SK-N-SH (cell line): Measurements from ENCODE around the gene PIAS4.
A peak's percentile ranks its signal among the peaks of the same experiment; 100 is the strongest.

Experiments
- EP300 ChIP-seq, 2 experiments: IDR thresholded peaks; 2 replicates each; pipeline versions ENCODE4 v1.4.0 to v1.6.1; 2012; ENCODE audit warnings: borderline replicate concordance in 1 of 2, low read depth in 1 of 2, low read length in 1 of 2
- EZH2phosphoT487 ChIP-seq: fragments of 200-600 bp; sonication (generic); IDR thresholded peaks from 2 replicates; pipeline ENCODE4 v1.6.1; 2017; ENCODE audit warnings: low read depth, mixed run types, mild to moderate bottlenecking, antibody characterized with exemption, moderate library complexity, borderline replicate concordance
- FOXM1 ChIP-seq: IDR thresholded peaks from 2 replicates; pipeline ENCODE4 v1.4.0; 2012; ENCODE audit warnings: low read depth, mild to moderate bottlenecking
- GABPA ChIP-seq: IDR thresholded peaks from 2 replicates; pipeline ENCODE4 v1.4.0; 2012; ENCODE audit warnings: low read depth, mild to moderate bottlenecking
- JUND ChIP-seq: IDR thresholded peaks from 2 replicates; pipeline ENCODE4 v1.4.0; 2012
- MXI1 ChIP-seq: IDR thresholded peaks from 2 replicates; pipeline ENCODE4 v1.6.1; 2012; ENCODE audit warnings: mild to moderate bottlenecking, low read depth, low read length, improper control_type of control experiment
- NRF1 ChIP-seq: IDR thresholded peaks from 2 replicates; pipeline ENCODE4 v1.6.1; 2012; ENCODE audit warnings: low read depth, mild to moderate bottlenecking, low read length
- POLR2AphosphoS5 ChIP-seq: IDR thresholded peaks from 2 replicates; pipeline ENCODE4 v1.6.1; 2012; ENCODE audit warnings: low read depth, low read length
- RAD21 ChIP-seq: IDR thresholded peaks from 2 replicates; pipeline ENCODE4 v1.6.1; 2012; ENCODE audit warnings: mild to moderate bottlenecking, low read length
- SIN3A ChIP-seq: IDR thresholded peaks from 2 replicates; pipeline ENCODE4 v1.6.1; 2012; ENCODE audit warnings: low read depth, mild to moderate bottlenecking, low read length, moderate library complexity, borderline replicate concordance
- TF ChIP-seq, protein P1 (sequence below): IDR thresholded peaks from 2 replicates; pipeline ENCODE4 v1.6.1; 2012; ENCODE audit warnings: mild to moderate bottlenecking, low read depth, low read length, moderate library complexity
- TF ChIP-seq, protein P2 (sequence below): fragments of 200-600 bp; sonication (generic); IDR thresholded peaks from 2 replicates; pipeline ENCODE4 v1.6.1; 2017; ENCODE audit warnings: antibody characterized with exemption, mild to moderate bottlenecking, moderate library complexity
- TF ChIP-seq, protein P3 (sequence below): IDR thresholded peaks from 2 replicates; pipeline ENCODE4 v1.4.0; 2012; ENCODE audit warnings: low read depth, borderline replicate concordance

DNA sequence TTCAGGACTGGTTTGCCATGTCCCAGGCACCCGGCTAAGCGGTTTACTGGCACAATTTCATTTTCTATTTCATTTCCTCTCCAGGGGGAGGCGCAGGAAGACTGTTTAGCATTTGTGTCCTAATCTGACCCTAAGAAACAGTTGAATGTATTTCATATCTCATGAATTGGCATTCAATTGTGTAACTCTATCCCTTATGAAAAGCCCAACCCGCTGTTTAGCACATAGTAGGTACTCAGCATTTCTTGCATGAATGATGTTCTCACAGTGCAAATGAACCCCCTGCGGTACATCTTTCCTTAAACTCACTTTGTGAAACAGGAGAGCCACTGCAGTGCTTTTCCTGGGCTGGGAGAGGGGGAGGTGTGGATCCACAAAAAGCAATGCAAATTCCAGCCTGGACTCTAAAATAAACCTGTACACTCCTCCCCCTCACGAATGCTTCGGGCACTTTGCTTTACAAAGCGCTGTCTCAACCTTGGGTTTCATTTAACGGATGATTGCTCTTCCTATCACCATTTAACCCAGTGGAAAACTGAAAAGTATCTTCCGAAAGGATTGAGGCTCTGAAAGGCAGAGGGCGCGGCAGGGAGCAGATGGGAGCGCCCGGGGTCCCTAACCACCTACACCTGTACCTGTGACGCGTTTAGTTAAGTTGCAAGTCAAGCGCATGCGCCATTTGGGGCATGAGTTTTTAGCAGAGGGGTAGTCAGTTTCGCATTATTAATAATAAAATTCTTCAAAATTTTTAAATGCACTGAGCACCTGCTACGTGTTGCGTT is 21.1 kb upstream of the PIAS4 start:
- TF ChIP-seq, protein P1, sequence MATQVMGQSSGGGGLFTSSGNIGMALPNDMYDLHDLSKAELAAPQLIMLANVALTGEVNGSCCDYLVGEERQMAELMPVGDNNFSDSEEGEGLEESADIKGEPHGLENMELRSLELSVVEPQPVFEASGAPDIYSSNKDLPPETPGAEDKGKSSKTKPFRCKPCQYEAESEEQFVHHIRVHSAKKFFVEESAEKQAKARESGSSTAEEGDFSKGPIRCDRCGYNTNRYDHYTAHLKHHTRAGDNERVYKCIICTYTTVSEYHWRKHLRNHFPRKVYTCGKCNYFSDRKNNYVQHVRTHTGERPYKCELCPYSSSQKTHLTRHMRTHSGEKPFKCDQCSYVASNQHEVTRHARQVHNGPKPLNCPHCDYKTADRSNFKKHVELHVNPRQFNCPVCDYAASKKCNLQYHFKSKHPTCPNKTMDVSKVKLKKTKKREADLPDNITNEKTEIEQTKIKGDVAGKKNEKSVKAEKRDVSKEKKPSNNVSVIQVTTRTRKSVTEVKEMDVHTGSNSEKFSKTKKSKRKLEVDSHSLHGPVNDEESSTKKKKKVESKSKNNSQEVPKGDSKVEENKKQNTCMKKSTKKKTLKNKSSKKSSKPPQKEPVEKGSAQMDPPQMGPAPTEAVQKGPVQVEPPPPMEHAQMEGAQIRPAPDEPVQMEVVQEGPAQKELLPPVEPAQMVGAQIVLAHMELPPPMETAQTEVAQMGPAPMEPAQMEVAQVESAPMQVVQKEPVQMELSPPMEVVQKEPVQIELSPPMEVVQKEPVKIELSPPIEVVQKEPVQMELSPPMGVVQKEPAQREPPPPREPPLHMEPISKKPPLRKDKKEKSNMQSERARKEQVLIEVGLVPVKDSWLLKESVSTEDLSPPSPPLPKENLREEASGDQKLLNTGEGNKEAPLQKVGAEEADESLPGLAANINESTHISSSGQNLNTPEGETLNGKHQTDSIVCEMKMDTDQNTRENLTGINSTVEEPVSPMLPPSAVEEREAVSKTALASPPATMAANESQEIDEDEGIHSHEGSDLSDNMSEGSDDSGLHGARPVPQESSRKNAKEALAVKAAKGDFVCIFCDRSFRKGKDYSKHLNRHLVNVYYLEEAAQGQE, result no peak
- no peak for TF ChIP-seq EP300 (IDR thresholded peaks at IDR 0.05; ENCODE audit: borderline replicate concordance in 1 of 2, low read depth in 1 of 2, low read length in 1 of 2)
- TF ChIP-seq, protein P2, sequence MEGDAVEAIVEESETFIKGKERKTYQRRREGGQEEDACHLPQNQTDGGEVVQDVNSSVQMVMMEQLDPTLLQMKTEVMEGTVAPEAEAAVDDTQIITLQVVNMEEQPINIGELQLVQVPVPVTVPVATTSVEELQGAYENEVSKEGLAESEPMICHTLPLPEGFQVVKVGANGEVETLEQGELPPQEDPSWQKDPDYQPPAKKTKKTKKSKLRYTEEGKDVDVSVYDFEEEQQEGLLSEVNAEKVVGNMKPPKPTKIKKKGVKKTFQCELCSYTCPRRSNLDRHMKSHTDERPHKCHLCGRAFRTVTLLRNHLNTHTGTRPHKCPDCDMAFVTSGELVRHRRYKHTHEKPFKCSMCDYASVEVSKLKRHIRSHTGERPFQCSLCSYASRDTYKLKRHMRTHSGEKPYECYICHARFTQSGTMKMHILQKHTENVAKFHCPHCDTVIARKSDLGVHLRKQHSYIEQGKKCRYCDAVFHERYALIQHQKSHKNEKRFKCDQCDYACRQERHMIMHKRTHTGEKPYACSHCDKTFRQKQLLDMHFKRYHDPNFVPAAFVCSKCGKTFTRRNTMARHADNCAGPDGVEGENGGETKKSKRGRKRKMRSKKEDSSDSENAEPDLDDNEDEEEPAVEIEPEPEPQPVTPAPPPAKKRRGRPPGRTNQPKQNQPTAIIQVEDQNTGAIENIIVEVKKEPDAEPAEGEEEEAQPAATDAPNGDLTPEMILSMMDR, result peak; percentile 72
- TF ChIP-seq EZH2phosphoT487, result no peak
- 0 out of 2 replicates have a peak, but pooled peaks have one; percentile 8 for TF ChIP-seq NRF1
- no peak for TF ChIP-seq MXI1
- TF ChIP-seq POLR2AphosphoS5, result no peak
- peak; percentile 73 for TF ChIP-seq RAD21
- TF ChIP-seq FOXM1, result no peak
- no peak for TF ChIP-seq GABPA
- TF ChIP-seq SIN3A, result no peak; the same call in 1 of the 2 replicates
- no peak for TF ChIP-seq JUND
- TF ChIP-seq, protein P3, sequence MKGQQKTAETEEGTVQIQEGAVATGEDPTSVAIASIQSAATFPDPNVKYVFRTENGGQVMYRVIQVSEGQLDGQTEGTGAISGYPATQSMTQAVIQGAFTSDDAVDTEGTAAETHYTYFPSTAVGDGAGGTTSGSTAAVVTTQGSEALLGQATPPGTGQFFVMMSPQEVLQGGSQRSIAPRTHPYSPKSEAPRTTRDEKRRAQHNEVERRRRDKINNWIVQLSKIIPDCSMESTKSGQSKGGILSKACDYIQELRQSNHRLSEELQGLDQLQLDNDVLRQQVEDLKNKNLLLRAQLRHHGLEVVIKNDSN, result no peak
